A549 (cell line): ENCODE data around the gene ZNF595. TPM values are rescaled to one million over a fixed set of nuclear protein-coding genes. Genes with fewer than 3 reads are reported as not detected.
A peak's percentile ranks its signal among the peaks of the same experiment; 100 is the strongest.
"Not testable (repeated sequence)": the region's sequence is repeated elsewhere in the genome, so short reads cannot be mapped to it uniquely, and the experiment has no call there.

ENCODE experiments used
- ATAC-seq, 2 experiments: fragments of 200-7000 bp in 1 of 2; fragments of >200 bp in 1 of 2; cut with Nextera tagmentation in 1 of 2; cut with Tn5 transposase in 1 of 2; 3 replicates each; pipeline versions ENCODE4 v1.8.0 to v1.9.1; 2018 to 2020; ENCODE audit warnings: mild to moderate bottlenecking in 1 of 2, moderate library complexity in 1 of 2
- CTCF ChIA-PET: fragments of 300-600 bp; sonication (Branson Sonifier 250); formaldehyde crosslinking; extraction: SDS; loops from one replicate; lab custom pipeline; 2021; ENCODE audit warnings: antibody characterized with exemption, inconsistent platforms; lab: Yijun Ruan, JAX
- POLR2A ChIA-PET: fragments of 350-600 bp; formaldehyde crosslinking; extraction: SDS; loops from one replicate; lab custom pipeline; 2021; ENCODE audit warnings: antibody characterized with exemption, inconsistent platforms; lab: Yijun Ruan, JAX
- DNase-seq, 2 experiments: peaks; one replicate each; pipeline versions ENCODE4 v3.0.0 to v3.0.0-alpha.2; 2011 to 2016; ENCODE audit warnings: low read depth in 1 of 2, low spot score in 1 of 2
- FAIRE-seq: peaks from 2 replicates; lab custom pipeline; 2011; peaks lifted over from hg19 to GRCh38; lab: Jason Lieb, UNC
- H3K27ac ChIP-seq, 2 experiments: fragments of >200 bp; sonication (Bioruptor Twin); formaldehyde crosslinking; 3 replicates each; pipeline ENCODE4 v1.5.1; 2016 to 2017
- H3K4me1 ChIP-seq: fragments of >200 bp; sonication (Bioruptor Twin); formaldehyde crosslinking; 3 replicates; pipeline ENCODE4 v1.6.1; 2016
- H3K4me2 ChIP-seq: fragments of >200 bp; sonication (Bioruptor Twin); formaldehyde crosslinking; 3 replicates; pipeline ENCODE4 v1.6.1; 2016
- H3K4me3 ChIP-seq: fragments of >200 bp; sonication (Bioruptor Twin); formaldehyde crosslinking; 3 replicates; pipeline ENCODE4 v1.5.1; 2016
- H3K9me3 ChIP-seq: fragments of >200 bp; sonication (Bioruptor Twin); formaldehyde crosslinking; 3 replicates; pipeline ENCODE4 v1.6.1; 2016
- BHLHE40 ChIP-seq: IDR thresholded peaks from 2 replicates; pipeline ENCODE4 v1.6.1; 2012; ENCODE audit warnings: low read depth, low read length, inconsistent platforms
- CBX8 ChIP-seq: fragments of 200-600 bp; sonication (generic); IDR thresholded peaks from 2 replicates; pipeline ENCODE4 v1.6.1; 2016
- EP300 ChIP-seq, 2 experiments: fragments of >200 bp; sonication (Bioruptor Twin); formaldehyde crosslinking; IDR thresholded peaks; 2 replicates in 1 of 2; 3 replicates in 1 of 2; pipeline ENCODE4 v1.6.1; 2016 to 2017
- FOXS1 ChIP-seq: fragments of 250-450 bp; sonication (Bioruptor Pico); IDR thresholded peaks from 2 replicates; pipeline ENCODE4 v1.5.0; 2020; ENCODE audit warnings: mild to moderate bottlenecking, moderate library complexity
- HEYL ChIP-seq: fragments of 250-450 bp; sonication (Bioruptor Pico); IDR thresholded peaks from 2 replicates; pipeline ENCODE4 v1.8.0; 2021; ENCODE audit warnings: mild to moderate bottlenecking, moderate library complexity
- HOXA7 ChIP-seq: fragments of 250-450 bp; sonication (Bioruptor Pico); IDR thresholded peaks from 2 replicates; pipeline ENCODE4 v1.5.0; 2020; ENCODE audit warnings: mild to moderate bottlenecking, moderate library complexity
- HOXB5 ChIP-seq: fragments of 250-450 bp; sonication (Bioruptor Pico); IDR thresholded peaks from 2 replicates; pipeline ENCODE4 v1.5.0; 2020; ENCODE audit warnings: mild to moderate bottlenecking, moderate library complexity
- MAX ChIP-seq: IDR thresholded peaks from 2 replicates; pipeline ENCODE4 v1.6.1; 2012
- MAZ ChIP-seq: fragments of 150-350 bp; IDR thresholded peaks from 2 replicates; pipeline ENCODE4 v1.6.1; 2014; ENCODE audit warnings: antibody characterized with exemption, low read depth, low read length, borderline replicate concordance
- MYC ChIP-seq: IDR thresholded peaks from 2 replicates; pipeline ENCODE4 v1.6.1; 2012; ENCODE audit warnings: mild to moderate bottlenecking, inconsistent platforms, low read length, improper control_type of control experiment, borderline replicate concordance
- NFE2L2 ChIP-seq: fragments of 150-350 bp; conservative IDR thresholded peaks from 2 replicates; pipeline ENCODE4 v1.6.1; 2014; ENCODE audit warnings: low read length
- NPAS2 ChIP-seq: fragments of 250-450 bp; sonication (Bioruptor Pico); IDR thresholded peaks from 2 replicates; pipeline ENCODE4 v1.8.0; 2022; ENCODE audit warnings: mild to moderate bottlenecking, moderate library complexity, borderline replicate concordance
- NR3C1 ChIP-seq: fragments of >200 bp; sonication (Bioruptor Twin); formaldehyde crosslinking; IDR thresholded peaks from 3 replicates; pipeline ENCODE4 v1.6.1; 2017
- PHF8 ChIP-seq: fragments of 200-600 bp; sonication (generic); IDR thresholded peaks from 2 replicates; pipeline ENCODE4 v1.6.1; 2016; ENCODE audit warnings: low read depth, mild to moderate bottlenecking, antibody characterized with exemption, moderate library complexity, borderline replicate concordance
- RCOR1 ChIP-seq: fragments of 150-350 bp; IDR thresholded peaks from 2 replicates; pipeline ENCODE4 v1.6.1; 2014; ENCODE audit warnings: antibody characterized with exemption, low read length, low read depth
- RFX5 ChIP-seq: fragments of 450-650 bp; IDR thresholded peaks from 2 replicates; pipeline ENCODE4 v1.7.1; 2014; ENCODE audit warnings: antibody characterized with exemption, mild to moderate bottlenecking, moderate library complexity
- RNF2 ChIP-seq: fragments of 200-600 bp; sonication (generic); IDR thresholded peaks from 2 replicates; pipeline ENCODE4 v1.6.1; 2016; ENCODE audit warnings: low read depth, mild to moderate bottlenecking, antibody characterized with exemption, moderate library complexity, borderline replicate concordance
- ZFP36 ChIP-seq: fragments of 450-650 bp; IDR thresholded peaks from 2 replicates; pipeline ENCODE4 v1.6.1; 2014; ENCODE audit warnings: borderline replicate concordance; ENCODE audit not compliant: partially characterized antibody
- ZSCAN20 ChIP-seq: fragments of 250-450 bp; sonication (Bioruptor Pico); IDR thresholded peaks from 2 replicates; pipeline ENCODE4 v1.8.0; 2022; ENCODE audit warnings: mild to moderate bottlenecking, moderate library complexity
- WGBS: methylation state at CpG from one replicate; pipeline ENCODE4 v1.1.6; 2017; ENCODE audit errors: missing lambda C conversion rate; 5-methylcytosine and 5-hydroxymethylcytosine counted together
- polyA plus RNA-seq, 4 experiments: library from polyadenylated mRNA; depleted of rRNA in 3 of 4; stranded (reverse); fragments of >200 nt; fragmentation: RNase III in 1 of 4; extraction: RNeasy Plus Mini Kit Qiagen cat#74134 plus additional on column Dnase treatment in 1 of 4; gene quantifications; 2 replicates in 3 of 4; 3 replicates in 1 of 4; pipeline ENCODE4 v1.2.3, GENCODE V29; 2011 to 2017
- TF ChIP-seq, protein P1 (sequence below): IDR thresholded peaks from 2 replicates; pipeline ENCODE4 v1.6.1; 2012; ENCODE audit warnings: low read depth, borderline replicate concordance
- TF ChIP-seq, protein P2 (sequence below): fragments of 150-350 bp; IDR thresholded peaks from 2 replicates; pipeline ENCODE4 v1.6.1; 2014; ENCODE audit warnings: low read depth, mild to moderate bottlenecking, low read length
- TF ChIP-seq, protein P3 (sequence below): fragments of 250-450 bp; sonication (Bioruptor Pico); IDR thresholded peaks from 2 replicates; pipeline ENCODE4 v1.5.0; 2020; ENCODE audit warnings: low read depth, mild to moderate bottlenecking, moderate library complexity
- TF ChIP-seq, protein P4 (sequence below): fragments of 450-650 bp; IDR thresholded peaks from 2 replicates; pipeline ENCODE4 v1.6.1; 2014; ENCODE audit warnings: antibody characterized with exemption
- TF ChIP-seq, protein P5 (sequence below): fragments of >200 bp; sonication (Bioruptor Twin); formaldehyde crosslinking; IDR thresholded peaks from 2 replicates; pipeline ENCODE4 v1.6.1; 2016

The ZNF595 gene
- polyA plus RNA-seq, 2 of the 4 experiments (the other 2 are of a cell fraction) = 30.0 to 36.4 TPM

GRCh38 chr4:116499-116898 is 63.4 kb downstream of the ZNF595 start:
- no peak overlapping the region for H3K27ac ChIP-seq
- TF ChIP-seq, protein P1, sequence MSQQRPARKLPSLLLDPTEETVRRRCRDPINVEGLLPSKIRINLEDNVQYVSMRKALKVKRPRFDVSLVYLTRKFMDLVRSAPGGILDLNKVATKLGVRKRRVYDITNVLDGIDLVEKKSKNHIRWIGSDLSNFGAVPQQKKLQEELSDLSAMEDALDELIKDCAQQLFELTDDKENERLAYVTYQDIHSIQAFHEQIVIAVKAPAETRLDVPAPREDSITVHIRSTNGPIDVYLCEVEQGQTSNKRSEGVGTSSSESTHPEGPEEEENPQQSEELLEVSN = no peak
- no peak for TF ChIP-seq NFE2L2
- no peak for TF ChIP-seq PHF8
- no peak for TF ChIP-seq NR3C1
- no peak for TF ChIP-seq RCOR1
- TF ChIP-seq FOXS1 (CRISPR knock-in tag) = no peak
- no peaks in the 10 kb centered on the region for H3K4me1 ChIP-seq
- DNase-seq = no peak
- H3K4me3 ChIP-seq = no peak overlapping the region
- H3K9me3 ChIP-seq = no peaks in the 10 kb centered on the region
- H3K4me2 ChIP-seq = no peak overlapping the region
- WGBS = 28% methylated on average over 1 of the region's 1 CpG
- ATAC-seq = no peak
- FAIRE-seq = no peak
- ChIA-PET CTCF (no interaction called here), POLR2A (no interaction called here)

GRCh38 chr4:120616-121015 is 67.5 kb downstream of the ZNF595 start:
- DNase-seq (no peak), ATAC-seq (no peak), FAIRE-seq (no peak)
- Histone ChIP-seq H3K27ac (no peak overlapping the region), H3K4me3 (no peak overlapping the region), H3K9me3 (peaks cover 22% of the 10 kb centered on the region), H3K4me2 (no peak overlapping the region), H3K4me1 (no peaks in the 10 kb centered on the region)
- ChIA-PET POLR2A (no interaction called here), CTCF (no interaction called here)
- WGBS = 26% methylated on average over 5 of the region's 5 CpGs
- TF ChIP-seq HOXA7 (CRISPR knock-in tag) (no peak), RFX5 (no peak), MYC (no peak), RNF2 (no peak), ZFP36 (no peak), MAX (no peak), BHLHE40 (no peak), NFE2L2 (no peak)
- TF ChIP-seq, protein P1 = no peak
- TF ChIP-seq, protein P2, sequence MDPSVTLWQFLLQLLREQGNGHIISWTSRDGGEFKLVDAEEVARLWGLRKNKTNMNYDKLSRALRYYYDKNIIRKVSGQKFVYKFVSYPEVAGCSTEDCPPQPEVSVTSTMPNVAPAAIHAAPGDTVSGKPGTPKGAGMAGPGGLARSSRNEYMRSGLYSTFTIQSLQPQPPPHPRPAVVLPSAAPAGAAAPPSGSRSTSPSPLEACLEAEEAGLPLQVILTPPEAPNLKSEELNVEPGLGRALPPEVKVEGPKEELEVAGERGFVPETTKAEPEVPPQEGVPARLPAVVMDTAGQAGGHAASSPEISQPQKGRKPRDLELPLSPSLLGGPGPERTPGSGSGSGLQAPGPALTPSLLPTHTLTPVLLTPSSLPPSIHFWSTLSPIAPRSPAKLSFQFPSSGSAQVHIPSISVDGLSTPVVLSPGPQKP = no peak
- TF ChIP-seq, protein P3, sequence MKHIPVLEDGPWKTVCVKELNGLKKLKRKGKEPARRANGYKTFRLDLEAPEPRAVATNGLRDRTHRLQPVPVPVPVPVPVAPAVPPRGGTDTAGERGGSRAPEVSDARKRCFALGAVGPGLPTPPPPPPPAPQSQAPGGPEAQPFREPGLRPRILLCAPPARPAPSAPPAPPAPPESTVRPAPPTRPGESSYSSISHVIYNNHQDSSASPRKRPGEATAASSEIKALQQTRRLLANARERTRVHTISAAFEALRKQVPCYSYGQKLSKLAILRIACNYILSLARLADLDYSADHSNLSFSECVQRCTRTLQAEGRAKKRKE = no peak
- TF ChIP-seq, protein P4, sequence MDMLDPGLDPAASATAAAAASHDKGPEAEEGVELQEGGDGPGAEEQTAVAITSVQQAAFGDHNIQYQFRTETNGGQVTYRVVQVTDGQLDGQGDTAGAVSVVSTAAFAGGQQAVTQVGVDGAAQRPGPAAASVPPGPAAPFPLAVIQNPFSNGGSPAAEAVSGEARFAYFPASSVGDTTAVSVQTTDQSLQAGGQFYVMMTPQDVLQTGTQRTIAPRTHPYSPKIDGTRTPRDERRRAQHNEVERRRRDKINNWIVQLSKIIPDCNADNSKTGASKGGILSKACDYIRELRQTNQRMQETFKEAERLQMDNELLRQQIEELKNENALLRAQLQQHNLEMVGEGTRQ = no peak

DNA sequence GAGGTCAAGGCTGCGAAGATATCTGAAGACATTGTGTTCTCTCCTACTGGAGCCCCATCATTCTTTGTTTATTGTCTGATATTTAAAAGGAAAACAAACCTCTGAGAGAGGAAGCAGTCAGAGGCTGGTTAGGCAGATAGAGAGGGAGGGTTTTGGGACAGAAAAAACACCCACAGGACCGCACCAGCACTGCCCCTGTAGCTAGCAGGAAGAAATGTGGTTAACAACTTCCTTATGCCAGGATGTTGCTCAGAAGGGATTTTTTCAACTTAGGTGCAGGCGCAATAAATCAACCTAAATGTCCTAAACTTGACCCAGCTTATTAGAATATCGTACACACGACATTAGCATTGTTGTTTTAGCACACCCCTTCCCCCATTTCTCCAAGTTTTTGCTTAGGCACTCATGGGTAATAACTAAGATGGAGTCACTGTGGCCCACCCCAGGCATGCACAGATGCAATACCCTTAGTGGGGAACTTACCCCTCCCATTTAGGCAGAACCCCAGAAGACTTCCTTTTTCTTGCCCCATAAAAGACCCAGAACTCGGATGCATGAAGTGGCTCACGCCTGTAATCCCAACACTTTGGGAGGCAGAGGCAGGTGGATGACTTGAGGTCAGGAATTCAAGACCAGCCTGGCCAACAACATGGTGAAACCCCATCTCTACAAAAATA is 68.4 kb downstream of the ZNF595 start:
- Histone ChIP-seq H3K4me1 (no peaks in the 10 kb centered on the region), H3K27ac (no peak overlapping the region), H3K9me3 (peaks cover 30% of the 10 kb centered on the region), H3K4me3 (no peak overlapping the region), H3K4me2 (no peak overlapping the region)
- ATAC-seq (no peak), FAIRE-seq (no peak), DNase-seq (no peak)
- no peak for TF ChIP-seq HOXB5 (CRISPR knock-in tag)
- TF ChIP-seq BHLHE40 = no peak
- no peak for TF ChIP-seq CBX8
- no peak for TF ChIP-seq EP300 (IDR thresholded peaks at IDR 0.05)
- TF ChIP-seq NPAS2 (CRISPR knock-in tag) = no peak
- TF ChIP-seq, protein P5, sequence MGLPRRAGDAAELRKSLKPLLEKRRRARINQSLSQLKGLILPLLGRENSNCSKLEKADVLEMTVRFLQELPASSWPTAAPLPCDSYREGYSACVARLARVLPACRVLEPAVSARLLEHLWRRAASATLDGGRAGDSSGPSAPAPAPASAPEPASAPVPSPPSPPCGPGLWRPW = no peak
- TF ChIP-seq ZSCAN20 (CRISPR knock-in tag) = no peak
- no peak for TF ChIP-seq HEYL (CRISPR knock-in tag)
- TF ChIP-seq MAZ = no peak
- 33% methylated on average over 7 of the region's 7 CpGs for WGBS
- POLR2A ChIA-PET = no interaction called here
- CTCF ChIA-PET = no interaction called here

DNA sequence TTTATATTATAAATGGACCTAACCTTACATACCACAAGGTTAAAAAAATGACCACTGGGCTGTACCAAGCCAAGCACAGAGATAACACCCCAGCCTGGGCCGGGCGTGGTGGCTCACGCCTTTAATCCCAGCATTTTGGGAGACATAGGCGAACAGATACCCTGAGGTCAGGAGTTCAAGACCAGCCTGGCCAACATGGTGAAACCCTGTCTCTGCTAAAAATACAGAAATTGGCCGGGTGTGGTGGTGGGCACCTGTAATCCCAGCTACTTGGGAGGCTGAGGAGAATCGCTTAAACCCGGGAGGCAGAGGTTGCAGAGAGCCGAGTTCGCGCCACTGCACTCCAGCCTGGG is 70.8 kb downstream of the ZNF595 start:
- not testable (repeated sequence) for H3K4me1 ChIP-seq, ATAC-seq, DNase-seq, FAIRE-seq
- Histone ChIP-seq H3K9me3 (peaks cover 32% of the 10 kb centered on the region), H3K4me2 (peak overlapping the region; percentile 72), H3K4me3 (peak overlapping the region; percentile 69), H3K27ac (peak overlapping the region; percentile 69 to 92)
- 21% methylated on average over 8 of the region's 10 CpGs for WGBS
- CTCF ChIA-PET = interaction anchor here (1.2 kb wide), 1 partner anchor 12 kb away, joined by 3 read pairs; no protein-coding TSS in a partner anchor
- POLR2A ChIA-PET = interaction anchor here (0.6 to 2.0 kb wide), 4 partner anchors 11 to 550 kb away, joined by 3 to 7 read pairs (median 4); partner anchors contain the start of genes ATP5ME and MYL5
